Tibial artery (tissue), 4 donors: ENCODE data around the gene TDRD1.

Source experiments
- DNase-seq, 2 donors: peaks; one replicate each; pipeline ENCODE4 v3.0.0-alpha.2; 2019
- H3K27ac ChIP-seq, 2 donors: fragments of 200-600 bp; sonication (generic) in 1 of 2; 1 replicate in 1 of 2; 2 replicates in 1 of 2; pipeline ENCODE4 v1.5.1; 2018 to 2019; ENCODE audit warnings: mild to moderate bottlenecking in 1 of 2
- H3K27me3 ChIP-seq, 2 donors: fragments of 200-600 bp; sonication (generic) in 1 of 2; one replicate each; pipeline versions ENCODE4 v1.5.1 to v1.6.0; 2016 to 2019
- H3K36me3 ChIP-seq, 3 donors: fragments of 200-600 bp; sonication (generic) in 2 of 3; one replicate each; pipeline ENCODE4 v1.5.1; 2016 to 2019; ENCODE audit warnings: mild to moderate bottlenecking in 2 of 3
- H3K4me1 ChIP-seq, 4 donors: fragments of 200-600 bp; sonication (generic) in 2 of 4; 1 replicate in 3 of 4; 2 replicates in 1 of 4; pipeline ENCODE4 v1.5.1; 2016 to 2019
- H3K4me3 ChIP-seq, 2 donors: fragments of 200-600 bp; sonication (generic) in 1 of 2; 1 replicate in 1 of 2; 2 replicates in 1 of 2; pipeline ENCODE4 v1.5.1; 2018 to 2019; ENCODE audit warnings: mild to moderate bottlenecking in 2 of 2
- H3K9me3 ChIP-seq, 3 donors: fragments of 200-600 bp; sonication (generic) in 1 of 3; one replicate each; pipeline ENCODE4 v1.5.1; 2016 to 2019
- CTCF ChIP-seq, 2 experiments: fragments of 200-600 bp in 1 of 2; fragments of 450-650 bp in 1 of 2; IDR thresholded peaks; one replicate each; pipeline ENCODE4 v1.5.1; 2017 to 2019; ENCODE audit warnings: antibody characterized with exemption in 2 of 2, mild to moderate bottlenecking in 1 of 2, moderate library complexity in 1 of 2
- intact Hi-C: fragments of 100-400 bp; cut with DNase I; formaldehyde crosslinking; loops from one replicate; pipeline ENCODE4 v1.15.0; 2023; ENCODE audit warnings: low total_unique reads

Gene TDRD1

GRCh38 chr10:114184276-114184675, 5.1 kb downstream of the TDRD1 start:
- no peak for TF ChIP-seq CTCF (IDR thresholded peaks at IDR 0.05)
- no peak overlapping the region for H3K27ac ChIP-seq
- H3K27me3 ChIP-seq, result no peaks in the 10 kb centered on the region
- H3K4me3 ChIP-seq, result no peak overlapping the region
- DNase-seq, result no peak
- no peaks in the 10 kb centered on the region for H3K4me1 ChIP-seq
- no peaks in the 10 kb centered on the region for H3K36me3 ChIP-seq
- intact Hi-C loops, result no loop called here
- H3K9me3 ChIP-seq, result no peaks in the 10 kb centered on the region

GRCh38 chr10:114188001-114188400, 8.8 kb downstream of the TDRD1 start:
- TF ChIP-seq CTCF (IDR thresholded peaks at IDR 0.05), result no peak
- Histone ChIP-seq H3K4me3 (no peak overlapping the region), H3K4me1 (no peaks in the 10 kb centered on the region), H3K36me3 (no peaks in the 10 kb centered on the region), H3K27ac (no peak overlapping the region), H3K9me3 (no peaks in the 10 kb centered on the region), H3K27me3 (no peaks in the 10 kb centered on the region)
- intact Hi-C loops, result no loop called here
- no peak for DNase-seq

- Histone ChIP-seq H3K27me3 (no peaks in the 10 kb centered on the region), H3K9me3 (no peaks in the 10 kb centered on the region), H3K4me3 (no peak overlapping the region), H3K4me1 (no peaks in the 10 kb centered on the region), H3K27ac (no peak overlapping the region), H3K36me3 (no peaks in the 10 kb centered on the region)
- TF ChIP-seq CTCF (IDR thresholded peaks at IDR 0.05), result no peak
- DNase-seq, result no peak
- intact Hi-C loops, result no loop called here
Measured at GRCh38 chr10:114188900-114189299, 9.7 kb downstream of the TDRD1 start.

- Histone ChIP-seq H3K36me3 (no peaks in the 10 kb centered on the region), H3K4me1 (no peaks in the 10 kb centered on the region), H3K9me3 (no peaks in the 10 kb centered on the region), H3K27ac (no peak overlapping the region), H3K27me3 (no peaks in the 10 kb centered on the region), H3K4me3 (no peak overlapping the region)
- no peak for TF ChIP-seq CTCF (IDR thresholded peaks at IDR 0.05)
- no peak for DNase-seq
- intact Hi-C loops, result no loop called here
Measured at GRCh38 chr10:114189700-114190099, 10.5 kb downstream of the TDRD1 start.

- intact Hi-C loops, result no loop called here
- Histone ChIP-seq H3K36me3 (no peaks in the 10 kb centered on the region), H3K27me3 (peaks cover 0 to 9% of the 10 kb centered on the region in 2 donors), H3K4me1 (no peaks in the 10 kb centered on the region), H3K4me3 (no peak overlapping the region), H3K9me3 (no peaks in the 10 kb centered on the region), H3K27ac (no peak overlapping the region)
- TF ChIP-seq CTCF (IDR thresholded peaks at IDR 0.05), result no peak
- no peak for DNase-seq
Measured at GRCh38 chr10:114195079-114195478, 15.9 kb downstream of the TDRD1 start.

- Histone ChIP-seq H3K9me3 (no peaks in the 10 kb centered on the region), H3K36me3 (no peaks in the 10 kb centered on the region), H3K4me1 (no peaks in the 10 kb centered on the region), H3K27ac (no peak overlapping the region), H3K27me3 (peaks cover 0 to 9% of the 10 kb centered on the region in 2 donors), H3K4me3 (no peak overlapping the region)
- DNase-seq, result no peak
- no peak for TF ChIP-seq CTCF (IDR thresholded peaks at IDR 0.05)
- intact Hi-C loops, result no loop called here
Measured at GRCh38 chr10:114199239-114199638, 20.1 kb downstream of the TDRD1 start.
